Femur (tissue), 1 donor: ENCODE measurements around the gene AIM2.
"Not testable (repeated sequence)": the region's sequence is repeated elsewhere in the genome, so short reads cannot be mapped to it uniquely, and the experiment has no call there.

ENCODE experiments used
- DNase-seq: peaks from one replicate; pipeline ENCODE4 v3.0.0-alpha.2; 2017

Gene AIM2, protein sequence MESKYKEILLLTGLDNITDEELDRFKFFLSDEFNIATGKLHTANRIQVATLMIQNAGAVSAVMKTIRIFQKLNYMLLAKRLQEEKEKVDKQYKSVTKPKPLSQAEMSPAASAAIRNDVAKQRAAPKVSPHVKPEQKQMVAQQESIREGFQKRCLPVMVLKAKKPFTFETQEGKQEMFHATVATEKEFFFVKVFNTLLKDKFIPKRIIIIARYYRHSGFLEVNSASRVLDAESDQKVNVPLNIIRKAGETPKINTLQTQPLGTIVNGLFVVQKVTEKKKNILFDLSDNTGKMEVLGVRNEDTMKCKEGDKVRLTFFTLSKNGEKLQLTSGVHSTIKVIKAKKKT

DNA sequence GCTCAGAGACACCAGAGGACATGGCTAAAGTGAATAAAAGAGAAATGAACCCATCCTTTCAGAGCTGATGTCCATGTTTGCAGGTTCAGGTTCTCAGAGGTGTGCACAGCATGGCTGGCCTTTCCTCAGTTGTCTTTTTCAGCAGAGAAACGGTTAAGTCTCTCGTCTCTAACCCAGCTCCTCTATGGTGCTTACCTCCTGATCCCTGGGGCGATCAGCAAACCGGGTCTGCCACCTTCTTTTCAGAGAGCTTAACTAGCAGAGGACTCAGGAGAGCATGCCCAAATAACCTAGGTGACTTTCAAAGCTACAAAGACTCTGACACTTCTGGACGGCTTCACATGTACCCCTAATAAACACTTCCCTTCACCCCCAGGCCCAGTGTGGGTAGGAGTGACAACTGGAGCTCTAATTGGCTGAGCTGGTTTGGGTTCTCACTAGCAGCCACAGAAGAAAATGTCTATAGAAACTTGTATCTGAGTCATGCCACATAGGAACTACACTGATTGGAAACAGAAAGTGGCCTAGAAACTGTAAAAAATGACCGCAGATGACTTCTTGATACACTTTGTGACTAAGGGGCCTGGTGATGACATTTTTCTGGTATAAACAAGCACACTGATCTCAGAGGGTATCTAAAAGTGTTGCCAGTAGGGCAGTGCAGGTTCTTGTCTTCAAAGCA lies at the start of gene AIM2:
AIM2 (minus strand) TSS at position 329 of the 682 bp plus-strand sequence. CDS start 3,267 bp downstream, outside the sequence.
- no peak for DNase-seq

DNA sequence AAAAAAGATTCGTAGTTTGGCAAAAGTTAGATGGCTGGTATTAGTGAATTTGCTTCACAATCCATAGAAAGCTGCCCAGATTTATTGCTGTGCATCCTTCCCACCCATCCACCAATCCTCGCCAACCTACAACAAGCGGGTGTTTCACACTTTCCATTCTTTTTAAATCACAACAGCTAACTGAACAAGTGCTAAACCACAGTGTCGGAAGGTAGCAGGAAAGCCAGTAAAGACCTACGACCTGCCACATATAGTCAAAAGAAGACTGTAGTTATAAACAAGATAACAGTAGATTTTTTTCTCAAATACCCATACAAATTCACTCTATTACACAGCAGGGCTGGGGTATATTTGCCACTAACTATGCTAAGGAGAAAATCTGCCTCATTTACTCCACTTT lies 47.0 kb upstream of the AIM2 start:
- no peak for DNase-seq

DNA sequence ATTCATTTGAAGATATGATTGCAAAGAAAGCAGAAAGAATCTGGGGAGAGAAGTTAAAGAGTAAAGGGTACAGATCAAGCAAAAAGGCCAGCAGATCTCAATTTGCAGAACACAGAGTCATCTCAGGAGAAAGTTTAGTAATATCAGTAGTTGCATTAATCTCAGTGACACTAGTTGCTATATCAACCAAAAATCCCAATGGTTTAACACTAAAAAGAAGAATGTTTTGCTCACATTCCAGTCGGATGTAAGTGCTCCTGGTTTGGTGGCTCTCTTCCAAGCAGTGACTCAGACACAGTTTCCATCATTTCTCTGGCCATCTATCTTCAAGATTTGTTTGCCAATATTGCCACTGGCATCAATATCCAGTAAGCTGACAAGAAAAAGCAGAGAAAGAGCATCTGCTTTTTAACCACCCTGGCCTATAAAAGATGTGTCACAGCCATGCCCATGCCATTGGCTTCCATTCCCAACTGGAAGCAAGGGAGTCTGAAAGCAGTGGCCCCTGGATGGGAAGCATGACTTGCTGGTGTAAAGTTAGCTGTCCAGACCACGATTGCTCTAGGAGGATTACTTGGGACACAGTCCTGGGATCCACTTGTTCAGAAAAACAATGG lies 45.5 kb upstream of the AIM2 start:
- DNase-seq = no peak

DNA sequence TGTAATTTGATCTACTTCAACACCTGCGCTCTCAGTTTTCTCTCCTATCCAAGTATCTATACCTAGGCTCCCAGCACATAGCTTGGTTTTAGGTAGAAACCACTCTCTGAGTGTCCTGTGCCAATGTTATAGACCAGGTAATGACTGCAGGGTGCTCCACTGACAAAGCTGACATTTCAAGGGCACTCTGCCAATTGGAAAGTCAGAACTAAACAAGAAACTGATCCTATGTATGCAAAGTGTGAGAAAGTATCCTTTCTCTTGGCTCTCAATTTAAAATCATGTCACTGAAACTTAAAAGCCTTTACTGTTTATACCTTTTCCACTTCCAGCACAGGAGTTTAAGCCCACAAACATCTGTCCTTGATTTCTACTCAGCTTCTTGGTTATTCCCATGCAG lies 45.0 kb upstream of the AIM2 start:
- no peak for DNase-seq

DNA sequence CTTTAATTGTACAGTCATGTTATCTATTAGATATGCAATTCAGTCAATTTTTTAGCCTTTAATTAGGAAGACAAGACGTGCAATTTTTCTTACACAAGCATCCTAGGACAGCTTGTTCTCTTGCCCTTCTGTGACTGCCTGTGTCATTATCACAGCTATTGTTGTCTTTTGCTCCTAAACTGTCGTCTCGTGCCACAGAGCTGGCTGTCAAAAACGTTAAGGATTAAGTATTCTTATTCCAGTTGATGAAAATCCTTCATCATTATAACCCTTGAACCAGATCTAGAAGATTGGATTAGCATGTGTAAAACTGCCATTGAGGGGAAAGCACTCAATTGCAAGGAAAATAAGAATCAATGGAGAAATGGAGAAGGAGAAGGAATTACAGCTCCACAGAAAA lies 43.8 kb upstream of the AIM2 start:
- no peak for DNase-seq

DNA sequence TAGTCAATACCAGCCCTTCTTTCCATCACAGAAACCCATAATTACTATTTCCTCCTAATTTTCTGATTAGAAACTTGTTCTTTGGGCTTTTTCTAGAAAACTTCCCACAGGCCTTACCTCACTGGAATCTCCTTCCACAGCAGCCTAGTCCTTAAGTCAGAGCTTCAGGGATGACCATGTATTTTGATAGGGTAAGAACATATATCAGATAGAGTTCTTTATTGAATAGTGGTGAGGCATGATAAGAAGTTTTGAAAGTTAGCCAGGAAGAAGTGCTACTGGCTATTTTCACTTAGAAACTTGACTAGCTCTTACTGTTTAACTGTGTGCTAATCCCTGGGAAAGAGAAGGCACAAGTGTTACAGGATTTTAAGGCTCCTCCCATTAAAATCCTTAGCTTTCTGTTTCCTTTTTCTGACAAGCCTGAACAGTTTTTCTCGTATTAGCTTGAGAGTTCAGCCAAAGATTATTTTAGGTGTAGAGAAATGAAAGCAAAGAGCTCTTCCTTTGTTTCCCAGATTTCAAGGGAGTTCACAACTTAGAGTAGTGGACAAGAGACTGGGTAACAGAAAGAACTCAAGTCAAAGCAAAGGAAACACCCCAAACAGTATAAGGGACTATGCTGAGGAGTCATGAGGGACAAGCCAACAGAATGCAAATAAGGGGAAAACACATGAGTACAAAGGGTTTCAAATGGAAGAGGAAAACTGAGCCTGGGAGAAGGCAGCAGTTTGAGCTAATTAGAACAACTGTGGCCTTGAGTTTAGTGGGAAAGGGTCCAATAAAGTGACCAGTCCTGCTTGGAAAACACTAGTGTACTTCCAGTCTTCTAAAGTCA lies 37.2 kb upstream of the AIM2 start:
- no peak for DNase-seq

DNA sequence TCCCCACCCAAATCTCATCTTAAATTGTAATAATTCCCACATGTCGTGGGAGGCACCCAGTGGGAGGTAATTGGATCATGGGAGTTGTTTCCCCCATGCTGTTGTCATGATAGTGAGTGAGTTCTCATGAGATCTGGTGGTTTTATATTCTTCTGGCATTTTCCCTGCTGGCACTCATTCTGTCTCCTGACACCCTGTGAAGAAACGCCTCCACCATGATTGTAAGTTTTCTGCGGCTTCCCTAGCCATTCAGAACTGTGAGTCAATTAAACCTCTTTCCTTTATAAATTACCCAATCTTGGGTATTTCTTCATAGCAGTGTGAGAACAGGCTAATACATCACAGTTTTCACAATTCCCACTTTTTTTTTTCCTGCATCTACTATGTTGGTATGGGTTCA lies 26.5 kb upstream of the AIM2 start:
- DNase-seq = not testable (repeated sequence)

DNA sequence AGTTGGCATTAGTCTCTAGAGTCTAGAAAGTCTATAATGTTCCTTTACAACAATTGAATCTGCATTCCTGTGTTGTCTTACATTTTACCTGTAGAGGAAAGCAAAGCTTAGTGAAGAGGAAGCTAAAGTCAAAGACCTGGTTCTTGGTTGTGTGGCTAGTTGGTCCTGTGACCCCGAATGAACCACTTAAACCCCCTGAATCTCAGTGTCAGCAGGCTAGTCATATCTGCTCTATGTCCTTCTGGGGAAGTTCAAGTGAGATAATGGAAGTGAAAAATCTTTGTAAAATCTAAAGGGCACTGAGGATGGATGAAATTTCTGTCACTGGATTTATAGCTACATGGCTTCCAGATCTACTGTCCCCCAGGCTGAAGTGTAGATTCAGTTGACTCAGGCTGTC lies 24.0 kb upstream of the AIM2 start:
- DNase-seq = no peak

DNA sequence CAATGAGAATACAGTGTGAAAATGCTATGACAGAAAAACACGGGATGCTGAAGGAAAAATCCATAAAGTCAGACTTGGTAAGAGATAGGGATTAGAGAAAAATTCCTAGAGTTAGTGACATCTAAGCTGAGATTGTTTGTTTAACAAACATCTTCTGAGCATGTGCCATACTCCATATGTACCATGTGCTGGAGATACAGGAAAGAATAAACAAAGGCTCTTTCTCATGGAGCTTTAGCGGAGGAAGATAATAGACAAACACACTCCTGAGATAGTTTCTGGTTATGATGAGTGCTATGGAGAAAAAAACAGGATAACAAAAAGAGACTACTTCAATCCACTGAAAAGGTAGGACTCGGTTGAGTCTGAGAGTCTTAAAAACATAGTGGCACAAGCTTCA lies 22.0 kb upstream of the AIM2 start:
- no peak for DNase-seq

DNA sequence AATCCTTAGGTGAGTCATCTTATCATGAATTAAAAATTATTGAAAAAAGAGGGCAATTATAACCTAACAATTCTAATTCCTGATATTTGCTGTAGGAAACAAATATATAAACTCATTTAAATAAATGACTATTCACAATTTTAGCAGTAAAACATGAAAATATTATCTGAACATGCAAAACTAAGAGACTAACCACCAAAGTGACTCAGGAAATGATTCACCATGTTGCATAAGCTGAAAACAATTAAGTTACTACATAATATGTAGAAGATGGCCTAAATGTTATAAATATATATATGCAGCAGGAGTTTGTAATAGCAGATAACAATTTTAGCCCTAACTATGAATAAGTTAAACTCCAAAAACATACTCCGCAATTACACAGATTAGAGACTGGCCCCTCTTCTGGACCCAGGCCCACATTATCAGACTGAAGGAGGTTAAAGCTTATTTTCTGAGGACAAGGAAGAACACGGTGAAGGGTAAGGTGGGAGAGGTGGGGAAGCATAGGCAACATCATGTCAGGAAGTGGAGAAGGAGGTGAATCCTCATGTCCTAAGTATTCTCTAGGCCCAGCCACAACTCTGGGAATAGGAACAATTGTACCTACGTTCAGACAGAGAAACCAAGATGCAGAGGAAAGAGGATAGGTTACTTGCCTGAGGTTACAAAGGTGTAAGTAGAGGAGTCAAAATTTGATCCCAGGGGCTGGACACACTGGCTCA lies 15.6 kb upstream of the AIM2 start:
- no peak for DNase-seq

DNA sequence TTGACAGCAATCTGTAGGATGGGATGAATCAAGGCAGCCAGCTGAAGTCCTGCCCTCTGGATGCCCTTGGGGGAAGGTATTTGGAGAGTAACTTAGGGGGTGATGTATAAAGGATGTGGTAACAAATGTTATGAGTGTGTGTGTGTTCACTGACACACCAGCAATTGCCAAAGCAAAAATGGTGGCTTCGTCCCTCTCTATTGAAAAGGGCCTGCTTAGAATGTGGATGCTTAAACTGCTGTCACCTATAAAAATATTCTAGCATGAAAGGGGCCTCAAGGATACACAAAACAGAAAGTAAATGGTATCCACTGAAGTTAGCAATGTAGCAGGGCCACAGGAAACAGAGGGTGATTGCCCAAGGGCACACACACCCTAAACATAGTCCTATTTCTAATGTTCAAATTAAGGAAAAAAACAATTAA lies 15.1 kb upstream of the AIM2 start:
- DNase-seq = no peak

DNA sequence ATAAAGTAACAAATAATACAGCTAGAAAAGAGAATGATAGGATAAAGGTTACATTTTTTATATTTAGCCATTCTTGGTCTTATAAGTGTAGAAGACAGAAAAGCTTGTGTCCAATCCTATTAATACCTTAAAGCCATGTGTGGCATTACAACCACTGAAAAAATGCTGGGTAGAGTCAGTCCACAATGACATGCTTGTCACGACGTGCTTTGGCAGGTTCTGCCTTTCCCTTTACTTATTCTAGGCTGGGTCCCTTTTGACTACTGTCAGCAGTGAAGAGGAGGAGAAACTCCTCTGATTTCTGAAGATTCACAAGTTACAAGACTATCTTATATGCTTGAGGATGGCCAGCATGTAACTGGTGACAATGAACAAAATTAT lies 14.6 kb upstream of the AIM2 start:
- DNase-seq = no peak

DNA sequence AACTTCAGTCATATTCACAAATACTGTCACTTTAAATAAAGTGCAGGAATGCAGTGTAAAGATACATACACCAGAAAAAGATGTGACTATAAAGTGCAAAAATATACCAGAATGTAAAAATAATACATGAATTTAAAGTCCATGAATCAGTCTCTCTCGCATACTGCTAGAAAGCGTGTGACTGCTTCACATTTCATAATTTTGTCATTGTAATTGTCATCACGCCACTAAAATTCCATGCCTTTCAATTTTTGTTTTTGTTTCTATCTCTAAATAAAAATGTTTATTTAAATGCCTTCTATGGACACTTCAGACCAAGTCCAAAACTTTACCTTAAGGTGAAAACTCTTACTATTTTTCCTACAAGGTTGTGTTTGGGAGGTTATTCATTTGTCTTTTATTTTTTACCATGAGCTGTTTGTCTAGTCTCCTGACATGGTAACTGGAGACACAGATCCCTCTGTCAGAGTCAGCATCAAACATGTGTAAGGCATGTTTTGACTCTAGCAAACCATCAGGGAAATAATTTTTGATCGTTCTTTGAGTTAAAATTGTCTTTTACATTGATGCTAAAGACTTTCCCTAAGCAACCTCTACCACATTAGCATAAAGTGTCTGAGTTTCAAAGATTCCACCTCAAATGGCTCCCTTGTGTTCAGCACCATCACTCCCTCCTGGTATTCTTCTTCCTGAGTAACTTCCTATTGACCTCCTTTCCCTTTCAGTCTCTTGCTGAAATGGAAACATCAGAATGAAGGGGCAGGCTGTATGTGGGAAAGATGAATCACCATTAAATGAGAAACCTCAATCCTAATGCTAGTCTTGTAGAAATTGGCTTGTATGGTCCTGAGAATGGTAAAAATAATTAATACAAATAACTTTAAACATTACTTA lies 14.0 kb upstream of the AIM2 start:
- DNase-seq = no peak

DNA sequence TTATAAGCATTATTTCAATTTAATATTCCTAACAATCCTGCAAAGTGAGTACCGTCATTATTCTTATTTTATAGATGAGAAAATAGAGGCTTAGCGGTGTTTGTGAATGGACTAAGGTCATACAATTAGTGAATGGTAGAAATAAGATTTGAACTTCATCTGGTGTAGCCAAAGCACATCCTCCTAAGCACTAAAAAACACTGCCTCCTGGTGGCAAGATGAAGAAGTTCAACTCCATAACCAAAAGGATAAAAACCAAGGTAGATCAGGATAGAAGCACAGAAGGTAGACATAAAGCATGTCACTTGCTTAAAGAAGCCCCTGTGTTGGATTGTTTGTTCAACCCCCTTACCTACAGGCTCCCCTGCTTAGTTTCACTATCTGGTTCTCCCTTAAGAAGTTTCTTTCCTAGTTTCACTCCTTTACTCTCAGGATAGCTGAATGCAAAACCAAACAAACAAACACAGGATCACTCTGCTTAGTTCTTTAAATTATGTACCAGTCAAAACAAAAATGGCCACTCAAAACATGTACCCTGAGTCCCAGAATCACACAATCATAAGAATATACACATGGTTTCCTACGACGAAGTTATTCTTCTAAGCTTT lies 12.7 kb upstream of the AIM2 start:
- DNase-seq = no peak

DNA sequence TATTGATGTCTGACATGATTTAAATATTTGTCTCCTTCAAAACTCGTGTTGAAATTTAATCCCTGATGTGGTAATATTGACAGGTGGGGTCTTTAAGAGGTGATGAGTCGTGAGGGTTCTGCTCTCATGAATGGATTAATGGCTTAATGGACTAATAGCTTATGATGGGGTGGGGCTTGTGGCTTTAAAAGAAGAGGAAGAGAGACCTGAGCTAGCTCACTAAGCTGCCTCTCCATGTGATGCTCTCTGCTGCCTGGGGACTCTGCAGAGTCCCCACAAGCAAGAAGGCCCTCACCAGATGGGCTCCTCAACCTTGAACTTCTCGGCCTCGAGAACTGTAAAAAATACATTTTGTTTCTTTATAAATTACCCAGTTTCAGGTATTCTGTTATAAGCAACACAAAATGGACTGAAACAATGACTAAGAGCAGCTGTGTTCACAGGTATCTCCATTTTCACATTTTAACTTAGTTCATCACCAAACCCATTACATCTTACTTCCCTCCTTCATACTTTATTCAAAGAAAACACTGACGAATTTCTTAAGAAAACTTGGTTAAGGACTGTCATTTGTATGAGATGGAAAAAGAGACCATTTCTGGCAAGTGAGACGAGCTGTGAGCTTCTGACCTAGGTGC lies 12.1 kb upstream of the AIM2 start:
- no peak for DNase-seq

DNA sequence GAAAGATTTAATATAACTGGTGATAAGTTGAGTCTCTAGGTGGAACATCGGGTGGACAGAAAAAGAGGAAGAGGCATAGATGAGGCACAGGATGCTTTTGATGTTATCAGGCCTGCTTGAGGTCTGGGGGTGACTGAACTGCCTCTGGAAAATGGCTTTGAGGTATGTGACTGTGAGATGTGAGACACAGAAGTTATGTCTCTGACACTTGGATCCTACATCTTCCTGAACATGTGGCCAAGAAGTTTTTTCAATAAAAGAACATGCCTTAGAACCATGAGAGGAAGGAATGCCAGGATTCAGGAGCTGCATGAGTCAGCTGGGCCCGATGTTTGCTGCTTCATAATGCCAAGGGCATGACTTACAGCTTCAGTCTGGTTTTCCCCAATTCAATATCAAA lies 11.5 kb upstream of the AIM2 start:
- no peak for DNase-seq

DNA sequence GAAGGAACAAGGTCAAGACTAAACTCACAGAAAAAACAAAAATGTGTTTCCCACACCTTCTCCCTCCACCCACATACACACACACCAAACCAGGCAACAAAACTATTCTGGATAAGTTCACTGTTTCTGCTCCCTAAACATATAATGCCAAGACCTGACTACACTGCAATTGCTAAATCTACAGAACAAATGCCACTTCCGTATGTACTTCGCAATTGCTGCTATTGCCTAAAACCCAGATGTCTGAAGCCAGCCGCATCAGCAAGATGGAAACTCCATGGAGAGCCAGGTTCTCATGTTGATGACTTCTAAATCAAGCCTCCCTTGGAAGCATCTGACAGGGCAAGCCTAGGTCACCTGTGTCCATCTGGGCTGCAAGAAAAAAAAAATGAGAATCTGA lies 8.3 kb upstream of the AIM2 start:
- DNase-seq = no peak

DNA sequence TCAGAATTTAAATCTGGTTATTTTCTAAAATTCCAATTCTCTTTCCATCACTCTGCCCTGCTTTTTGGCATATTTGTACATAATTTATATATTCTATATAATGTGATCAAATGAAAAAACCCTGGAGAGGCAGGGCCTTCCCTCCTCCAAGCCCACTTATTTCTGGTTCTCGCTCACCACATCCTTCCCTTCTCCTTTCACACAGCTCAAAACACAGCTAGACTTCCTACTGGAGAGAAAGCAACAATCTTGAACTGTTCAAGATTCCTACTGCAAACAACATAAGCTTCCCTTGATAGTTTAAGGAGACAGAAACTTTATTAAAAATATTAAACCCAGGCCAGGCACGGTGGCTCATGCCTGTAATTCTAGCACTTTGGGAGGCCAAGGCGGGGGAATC lies 7.6 kb upstream of the AIM2 start:
- DNase-seq = no peak

DNA sequence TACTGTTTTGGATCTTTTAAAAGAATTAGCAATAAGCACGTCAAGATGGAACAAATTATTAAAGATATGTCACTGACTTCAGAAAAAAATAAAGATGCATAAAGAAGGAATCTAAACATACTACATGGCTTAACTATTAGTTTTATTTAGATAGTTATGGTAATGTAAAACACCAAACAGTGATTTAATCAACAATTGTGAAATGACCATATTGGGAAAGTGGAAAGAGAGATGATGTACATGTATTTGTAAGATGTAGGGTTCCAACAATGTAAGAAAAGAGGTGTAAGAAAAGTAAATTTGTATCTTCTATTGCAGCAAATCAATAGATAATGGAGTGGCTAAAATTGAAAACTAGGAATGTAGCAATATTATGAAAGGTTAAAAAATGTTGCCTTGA lies 6.4 kb upstream of the AIM2 start:
- DNase-seq = no peak

DNA sequence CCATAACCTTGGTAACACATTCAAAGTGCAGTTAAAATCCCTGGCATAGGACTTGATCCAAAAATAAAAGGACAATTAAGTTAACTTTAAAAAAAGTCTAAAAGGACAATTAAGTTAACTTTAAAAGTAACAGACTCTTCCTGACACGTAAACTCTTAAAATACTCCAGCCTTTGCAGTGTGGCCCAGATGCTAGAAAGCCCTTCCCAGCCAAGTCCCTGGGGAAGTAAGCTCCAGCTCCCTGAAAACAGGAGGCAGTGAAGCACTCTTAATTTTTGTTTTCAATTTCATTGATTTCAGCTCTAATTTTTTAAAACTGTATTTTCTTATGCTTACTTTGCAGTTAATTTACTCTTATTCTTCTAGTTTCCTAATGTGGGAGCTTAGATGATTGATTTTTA lies 5.1 kb upstream of the AIM2 start:
- DNase-seq = no peak

DNA sequence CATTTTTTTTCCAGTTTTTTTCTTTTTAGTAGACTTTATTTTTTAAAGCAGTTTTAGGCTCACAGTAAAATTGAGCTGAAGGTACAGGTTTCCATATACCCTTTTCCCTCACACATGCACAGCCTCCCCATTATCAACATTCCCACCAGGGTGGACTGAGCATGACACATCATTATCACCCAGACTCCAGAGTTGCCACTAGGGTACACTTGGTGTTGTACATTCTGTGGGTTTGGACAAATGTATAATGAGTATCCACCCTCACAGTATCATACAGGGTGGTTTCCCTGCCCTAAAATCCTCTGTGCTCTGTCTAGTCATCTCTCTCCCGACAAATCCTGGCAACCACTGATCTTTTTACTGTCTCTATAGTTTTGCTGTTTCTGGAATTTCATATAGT lies 3.0 kb upstream of the AIM2 start:
- no peak for DNase-seq
